IMR-90 (cell line): ENCODE measurements around the gene CLEC16A. TPM values are rescaled to one million over a fixed set of nuclear protein-coding genes. Genes with fewer than 3 reads are reported as not detected.

Source experiments
- ATAC-seq: fragments of 200-7000 bp; cut with Tn5 transposase; 2 replicates; pipeline ENCODE4 v1.9.1; 2020; ENCODE audit warnings: low read depth, mild to moderate bottlenecking, moderate library complexity
- BruUV-seq: library from RNA; stranded (reverse); fragments of 400-500 nt; replicated peaks from 2 replicates; lab custom pipeline; 2021; lab: Mats Ljungman, UMichigan
- CTCF ChIA-PET: fragments of 300-600 bp; formaldehyde crosslinking; extraction: SDS; loops from one replicate; lab custom pipeline; 2021; ENCODE audit warnings: antibody characterized with exemption; lab: Yijun Ruan, JAX
- POLR2A ChIA-PET: fragments of 300-600 bp; sonication (Branson Sonifier 250); formaldehyde crosslinking; loops from one replicate; lab custom pipeline; 2022; ENCODE audit warnings: antibody characterized with exemption; ENCODE audit not compliant: unreplicated experiment; lab: Charles Lee
- DNase-seq: peaks from one replicate; pipeline ENCODE4 v3.0.0; 2013
- H2AFZ ChIP-seq: replicated peaks from 2 replicates; pipeline ENCODE3; 2013; ENCODE audit warnings: low read length, mild to moderate bottlenecking; ENCODE audit not compliant: poor library complexity
- H2AK5ac ChIP-seq: 2 replicates; pipeline ENCODE4 v1.6.1; 2013; ENCODE audit warnings: low read depth, low read length, inconsistent platforms
- H2AK9ac ChIP-seq: replicated peaks from 2 replicates; pipeline ENCODE3; 2013; ENCODE audit warnings: mild to moderate bottlenecking, low read depth, low read length, moderate library complexity; ENCODE audit not compliant: poor library complexity
- H2BK120ac ChIP-seq: 2 replicates; pipeline ENCODE4 v1.6.1; 2013; ENCODE audit warnings: low read depth, low read length, inconsistent platforms
- H2BK15ac ChIP-seq: 3 replicates; pipeline ENCODE4 v1.6.1; 2013; ENCODE audit warnings: low read depth, low read length, inconsistent platforms
- H2BK20ac ChIP-seq: 2 replicates; pipeline ENCODE4 v1.6.1; 2013; ENCODE audit warnings: low read depth, mild to moderate bottlenecking, inconsistent platforms, low read length, moderate library complexity
- H2BK5ac ChIP-seq: 2 replicates; pipeline ENCODE4 v1.6.1; 2013; ENCODE audit warnings: mild to moderate bottlenecking, low read depth, low read length, inconsistent platforms; ENCODE audit not compliant: poor library complexity, severe bottlenecking
- H3K14ac ChIP-seq: replicated peaks from 2 replicates; pipeline ENCODE4 v1.6.1; 2013; ENCODE audit warnings: low read depth, low read length, inconsistent platforms
- H3K18ac ChIP-seq: 2 replicates; pipeline ENCODE4 v1.6.1; 2013; ENCODE audit warnings: low read depth, low read length, control low read depth
- H3K23ac ChIP-seq: 2 replicates; pipeline ENCODE4 v1.6.1; 2013; ENCODE audit warnings: low read depth, low read length, inconsistent platforms
- H3K27ac ChIP-seq: 2 replicates; pipeline ENCODE4 v1.5.1; 2013; ENCODE audit warnings: mild to moderate bottlenecking, control low read depth, low read length; ENCODE audit not compliant: insufficient read depth
- H3K27me3 ChIP-seq: 2 replicates; pipeline ENCODE4 v1.6.1; 2013; ENCODE audit warnings: low read length; ENCODE audit not compliant: control insufficient read depth, insufficient read depth
- H3K36me3 ChIP-seq: 2 replicates; pipeline ENCODE4 v1.6.1; 2013; ENCODE audit warnings: low read length, mixed read lengths; ENCODE audit not compliant: control insufficient read depth, insufficient read depth
- H3K4ac ChIP-seq: 2 replicates; pipeline ENCODE4 v1.6.1; 2013; ENCODE audit warnings: low read depth, low read length, inconsistent platforms
- H3K4me1 ChIP-seq: 2 replicates; pipeline ENCODE4 v1.6.1; 2013; ENCODE audit warnings: low read length, mixed read lengths; ENCODE audit not compliant: control insufficient read depth, insufficient read depth
- H3K4me2 ChIP-seq: 2 replicates; pipeline ENCODE4 v1.6.1; 2013; ENCODE audit warnings: low read depth, mild to moderate bottlenecking, control low read depth, low read length, moderate library complexity
- H3K4me3 ChIP-seq: 2 replicates; pipeline ENCODE4 v1.5.1; 2013; ENCODE audit warnings: low read depth, mild to moderate bottlenecking, control low read depth, low read length, moderate library complexity; ENCODE audit not compliant: insufficient read depth
- H3K56ac ChIP-seq: 2 replicates; pipeline ENCODE4 v1.6.1; 2013; ENCODE audit warnings: low read length, inconsistent platforms; ENCODE audit not compliant: insufficient read depth; ENCODE audit errors: extremely low read depth
- H3K79me1 ChIP-seq, 2 experiments: 2 replicates each; pipeline ENCODE4 v1.6.1; 2013; ENCODE audit warnings: low read length in 2 of 2, inconsistent platforms in 1 of 2, low read depth in 1 of 2
- H3K9ac ChIP-seq: 2 replicates; pipeline ENCODE4 v1.6.1; 2013; ENCODE audit warnings: low read depth, low read length, control low read depth
- H3K9me1 ChIP-seq: 2 replicates; pipeline ENCODE4 v1.6.1; 2013; ENCODE audit warnings: low read length, inconsistent platforms; ENCODE audit not compliant: insufficient read depth
- H3K9me3 ChIP-seq: 2 replicates; pipeline ENCODE4 v1.6.1; 2013; ENCODE audit warnings: low read length; ENCODE audit not compliant: control insufficient read depth, insufficient read depth
- H4K20me1 ChIP-seq: 2 replicates; pipeline ENCODE4 v1.6.1; 2013; ENCODE audit warnings: low read length, inconsistent platforms; ENCODE audit not compliant: insufficient read depth
- H4K5ac ChIP-seq: 2 replicates; pipeline ENCODE4 v1.6.1; 2013; ENCODE audit warnings: mild to moderate bottlenecking, low read depth, low read length, control low read depth
- H4K8ac ChIP-seq, 2 experiments: 2 replicates each; pipeline ENCODE4 v1.6.1; 2013; ENCODE audit warnings: low read depth in 2 of 2, low read length in 2 of 2, control low read depth in 1 of 2, inconsistent platforms in 1 of 2
- H4K91ac ChIP-seq: 2 replicates; pipeline ENCODE4 v1.6.1; 2013; ENCODE audit warnings: low read depth, low read length, inconsistent platforms; ENCODE audit not compliant: insufficient read depth
- MAZ ChIP-seq: IDR thresholded peaks from 2 replicates; pipeline ENCODE4 v1.6.1; 2012; ENCODE audit warnings: low read depth, mild to moderate bottlenecking, low read length, improper control_type of control experiment, moderate library complexity, borderline replicate concordance
- RFX5 ChIP-seq: IDR thresholded peaks from 2 replicates; pipeline ENCODE4 v1.8.0; 2012; ENCODE audit warnings: low read depth, mild to moderate bottlenecking, low read length, moderate library complexity
- WGBS, 2 experiments: methylation state at CpG; one replicate each; pipeline versions ENCODE4 v1.1.5 to v1.1.7; 2013; ENCODE audit warnings: missing lambda C conversion rate in 2 of 2; ENCODE audit not compliant: insufficient read length in 1 of 2; ENCODE audit errors: extremely low coverage in 2 of 2; 5-methylcytosine and 5-hydroxymethylcytosine counted together
- dilution Hi-C: fragments of 300-500 bp; cut with HindIII; formaldehyde crosslinking; loops from one replicate; pipeline ENCODE4 v1.14.3; 2018; ENCODE audit warnings: low sequenced_read_pairs; ENCODE audit not compliant: unreplicated experiment
- in situ Hi-C: fragments of 300-500 bp; cut with MboI; formaldehyde crosslinking; loops from 3 replicates; pipeline ENCODE4 v1.14.3; 2019; ENCODE audit warnings: low sequenced_read_pairs, inconsistent platforms, mixed read lengths
- intact Hi-C: fragments of 100-400 bp; cut with micrococcal nuclease; formaldehyde crosslinking; loops from 2 replicates; pipeline ENCODE4 v1.10.0; 2022
- polyA plus RNA-seq, 3 experiments: library from polyadenylated mRNA; depleted of rRNA; stranded (reverse); fragments of >200 nt; gene quantifications; 2 replicates each; pipeline ENCODE4 v1.2.3, GENCODE V29; 2012; ENCODE audit warnings: low replicate concordance in 1 of 3
- total RNA-seq: library from RNA; depleted of rRNA; stranded (reverse); fragments of >200 nt; gene quantifications from 2 replicates; pipeline ENCODE4 v1.2.3, GENCODE V29; 2012

CLEC16A gene
- total and polyA plus RNA-seq, 2 of the 4 experiments (the other 2 are of a cell fraction): 15.9 to 16.5 TPM

GRCh38 chr16:11145819-11146211 lies 201.5 kb downstream of the CLEC16A start:
- peaks cover 2% of the 10 kb centered on the region; the same call in 1 of the 2 replicates for H3K4me1 ChIP-seq
- peaks cover 0 to 9% of the 10 kb centered on the region in 2 experiments; a peak in 1 of 4 replicates for H3K79me1 ChIP-seq
- CTCF ChIA-PET: no interaction called here
- no peak overlapping the region for H3K14ac ChIP-seq
- no peak overlapping the region for H4K8ac ChIP-seq
- H4K5ac ChIP-seq: no peak overlapping the region
- no peak overlapping the region for H2AK9ac ChIP-seq
- no peak overlapping the region for H2AK5ac ChIP-seq
- H3K36me3 ChIP-seq: no peaks in the 10 kb centered on the region
- H2BK15ac ChIP-seq: no peak overlapping the region
- DNase-seq (no peak), ATAC-seq (no peak)
- BruUV-seq: no TSS peak
- intact Hi-C loops: no loop called here
- no peak overlapping the region for H3K4me2 ChIP-seq
- H3K23ac ChIP-seq: no peak overlapping the region
- TF ChIP-seq MAZ: no peak
- no peak for TF ChIP-seq RFX5
- in situ Hi-C loops: no loop called here
- no peak overlapping the region for H3K18ac ChIP-seq
- dilution Hi-C loops: no loop called here
- no peaks in the 10 kb centered on the region for H3K9me3 ChIP-seq
- WGBS, 2 experiments: 100% methylated on average over 1 of the region's 7 CpGs; no CpG with 5 or more reads in 1 of the 2 experiments
- no peak overlapping the region for H2BK20ac ChIP-seq
- H3K9me1 ChIP-seq: peaks cover 10% of the 10 kb centered on the region
- no peaks in the 10 kb centered on the region for H3K27me3 ChIP-seq
- H3K4ac ChIP-seq: no peak overlapping the region
- POLR2A ChIA-PET: no interaction called here
- H2BK5ac ChIP-seq: no peak overlapping the region
- H3K4me3 ChIP-seq: no peak overlapping the region
- no peak overlapping the region for H3K27ac ChIP-seq
- no peak overlapping the region for H4K91ac ChIP-seq
- H2BK120ac ChIP-seq: no peak overlapping the region
- no peak overlapping the region for H3K9ac ChIP-seq
- no peak overlapping the region for H3K56ac ChIP-seq
- H2AFZ ChIP-seq: no peak overlapping the region
- H4K20me1 ChIP-seq: no peaks in the 10 kb centered on the region
